Erythroblast (primary cell): ENCODE measurements around the gene ACBD7.

Source experiments
- GATA1 ChIP-seq: IDR thresholded peaks from 2 replicates; pipeline ENCODE4 v1.6.1; 2011; ENCODE audit warnings: low read depth, mild to moderate bottlenecking, control low read depth, low read length, moderate library complexity
- POLR2A ChIP-seq: IDR thresholded peaks from 2 replicates; pipeline ENCODE4 v1.6.1; 2011; ENCODE audit warnings: mild to moderate bottlenecking, low read length

DNA sequence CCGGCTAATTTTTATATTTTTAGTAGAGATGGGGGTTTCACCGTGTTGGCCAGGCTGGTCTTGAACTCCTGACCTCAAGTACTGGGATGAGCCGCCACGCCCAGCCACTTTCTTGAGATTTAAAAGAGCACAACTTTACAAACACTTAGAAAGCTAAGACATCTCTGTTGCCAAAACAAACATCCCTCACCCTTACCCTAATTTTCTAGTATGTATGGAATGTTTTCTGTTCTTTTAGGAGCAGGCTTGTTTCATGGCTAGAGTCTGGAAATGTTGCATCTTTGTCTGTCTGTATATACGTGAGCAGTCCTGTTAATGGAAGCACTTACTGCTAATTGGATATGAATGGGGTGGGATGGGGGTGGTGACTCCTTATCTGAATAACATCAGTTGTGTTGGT lies 42.0 kb downstream of the ACBD7 start:
- TF ChIP-seq POLR2A (no peak), GATA1 (no peak)
